Gastrocnemius medialis (tissue), 4 donors: Measurements from ENCODE around the gene LARP1B. TPM values are rescaled to one million over a fixed set of nuclear protein-coding genes. Genes with fewer than 3 reads are reported as not detected.
A peak's percentile ranks its signal among the peaks of the same experiment; 100 is the strongest.

Experiments
- ATAC-seq, 2 donors: fragments of 150-250 bp; one replicate each; pipeline ENCODE4 v1.9.1; 2016
- DNase-seq, 2 donors: peaks; one replicate each; pipeline ENCODE4 v3.0.0-alpha.2; 2019
- H3K27ac ChIP-seq, 4 donors: fragments of 200-600 bp; sonication (generic); 1 replicate in 1 of 4; 2 replicates in 3 of 4; pipeline ENCODE4 v1.5.1; 2016 to 2018; ENCODE audit warnings: mild to moderate bottlenecking in 2 of 4, moderate library complexity in 1 of 4
- H3K27me3 ChIP-seq, 3 donors: fragments of 200-600 bp; sonication (generic) in 2 of 3; 1 replicate in 1 of 3; 2 replicates in 2 of 3; pipeline versions ENCODE4 v1.5.1 to v1.6.0; 2016 to 2019; ENCODE audit warnings: mild to moderate bottlenecking in 1 of 3, moderate library complexity in 1 of 3
- H3K36me3 ChIP-seq, 2 donors: fragments of 200-600 bp; sonication (generic) in 1 of 2; one replicate each; pipeline ENCODE4 v1.5.1; 2017 to 2018
- H3K4me1 ChIP-seq, 2 donors: fragments of 200-600 bp; sonication (generic) in 1 of 2; one replicate each; pipeline ENCODE4 v1.5.1; 2016 to 2017; ENCODE audit warnings: mild to moderate bottlenecking in 2 of 2
- H3K4me3 ChIP-seq, 4 donors: fragments of 200-600 bp; sonication (generic) in 3 of 4; 1 replicate in 1 of 4; 2 replicates in 3 of 4; pipeline ENCODE4 v1.5.1; 2016 to 2019; ENCODE audit warnings: mild to moderate bottlenecking in 2 of 4
- H3K9me3 ChIP-seq, 3 donors: fragments of 200-600 bp; sonication (generic) in 2 of 3; 1 replicate in 1 of 3; 2 replicates in 2 of 3; pipeline ENCODE4 v1.5.1; 2016 to 2019
- CTCF ChIP-seq, 5 experiments: fragments of 450-650 bp in 3 of 5; fragments of 200-600 bp in 2 of 5; sonication (generic) in 2 of 5; IDR thresholded peaks in 4 of 5; conservative IDR thresholded peaks in 1 of 5; 1 replicate in 4 of 5; 2 replicates in 1 of 5; pipeline ENCODE4 v1.5.1; 2016 to 2019; ENCODE audit warnings: antibody characterized with exemption in 5 of 5, mild to moderate bottlenecking in 3 of 5, moderate library complexity in 3 of 5
- POLR2A ChIP-seq, 2 donors: fragments of 450-650 bp; IDR thresholded peaks; one replicate each; pipeline ENCODE4 v1.6.1; 2017; ENCODE audit warnings: antibody characterized with exemption in 2 of 2, mild to moderate bottlenecking in 2 of 2, moderate library complexity in 2 of 2
- in situ Hi-C, 4 donors: fragments of 200-750 bp; cut with MboI; loops; one replicate each; pipeline versions ENCODE4 v1.15.0 to v1.8.0; 2017; ENCODE audit warnings: low sequenced_read_pairs in 4 of 4
- intact Hi-C: fragments of 100-400 bp; cut with DNase I; formaldehyde crosslinking; loops from one replicate; pipeline ENCODE4 v1.15.1; 2023; ENCODE audit warnings: low total_unique reads
- total RNA-seq, 4 donors: library from RNA; depleted of rRNA; stranded (reverse); fragments of >200 nt; gene quantifications; one replicate each; pipeline versions ENCODE4 v1.1.0 to v1.2.3, GENCODE V29; 2016

LARP1B gene
- total RNA-seq: 10 to 100 TPM; 19.5 to 23.5 (median 22.8) TPM

GRCh38 chr4:128060699-128061565 lies at the start of gene LARP1B:
Gene LARP1B (plus strand): TSS chr4:128061312. CDS start chr4:128074952, 13,640 bp downstream.
- ATAC-seq: peak; percentile 88 to 91
- H3K9me3 ChIP-seq: no peaks in the 10 kb centered on the region
- H3K27me3 ChIP-seq: no peaks in the 10 kb centered on the region
- intact Hi-C loops: loop anchor here (2.0 to 5.0 kb wide), 5 partner anchors 96 to 1032 kb away; partner anchors contain the start of genes ABHD18, HSPA4L, MFSD8 and PGRMC2
- H3K27ac ChIP-seq: peak within 1 kb of the TSS; percentile 92 to 99 (median 94)
- H3K36me3 ChIP-seq: no peaks in the 10 kb centered on the region
- H3K4me3 ChIP-seq: peak within 1 kb of the TSS; percentile 55 to 95 (median 65)
- peak; percentile 94 for DNase-seq
- H3K4me1 ChIP-seq: peaks cover 10 to 12% of the 10 kb centered on the region in 2 donors
- in situ Hi-C loops: loop anchor here in 1 of 4 donors (10.0 kb wide), 1 partner anchor 96 kb away; the partner anchor contains the start of genes ABHD18 and MFSD8
- peak; percentile 92 to 94 for TF ChIP-seq POLR2A (IDR thresholded peaks at IDR 0.05)
- peak in 1 of 5 experiments; percentile 9 for TF ChIP-seq CTCF (IDR thresholded peaks at IDR 0.05 in 4 of 5, conservative IDR thresholded peaks at IDR 0.05 in 1 of 5)

GRCh38 chr4:128025319-128025718 lies 35.8 kb upstream of the LARP1B start:
- TF ChIP-seq POLR2A (IDR thresholded peaks at IDR 0.05): no peak
- TF ChIP-seq CTCF (IDR thresholded peaks at IDR 0.05 in 4 of 5, conservative IDR thresholded peaks at IDR 0.05 in 1 of 5): no peak
- no peaks in the 10 kb centered on the region for H3K27me3 ChIP-seq
- no peak overlapping the region for H3K27ac ChIP-seq
- no peak overlapping the region for H3K4me3 ChIP-seq
- no peaks in the 10 kb centered on the region for H3K4me1 ChIP-seq
- ATAC-seq (no peak), DNase-seq (no peak)
- H3K36me3 ChIP-seq: peaks cover 2 to 42% of the 10 kb centered on the region in 2 donors
- H3K9me3 ChIP-seq: peaks cover 0 to 4% (median 0%) of the 10 kb centered on the region in 3 donors
- intact Hi-C loops: no loop called here
- in situ Hi-C loops: no loop called here

- no peaks in the 10 kb centered on the region for H3K4me1 ChIP-seq
- no peak for ATAC-seq
- no peaks in the 10 kb centered on the region for H3K27me3 ChIP-seq
- no peak for DNase-seq
- peaks cover 0 to 3% (median 0%) of the 10 kb centered on the region in 3 donors for H3K9me3 ChIP-seq
- H3K27ac ChIP-seq: no peak overlapping the region
- H3K36me3 ChIP-seq: peaks cover 0 to 19% of the 10 kb centered on the region in 2 donors
- intact Hi-C loops: no loop called here
- H3K4me3 ChIP-seq: no peak overlapping the region
- in situ Hi-C loops: no loop called here
- TF ChIP-seq CTCF (IDR thresholded peaks at IDR 0.05 in 4 of 5, conservative IDR thresholded peaks at IDR 0.05 in 1 of 5) (no peak), POLR2A (IDR thresholded peaks at IDR 0.05) (no peak)
Measured at GRCh38 chr4:128029907-128030306, 31.2 kb upstream of the LARP1B start.

- intact Hi-C loops: no loop called here
Measured at GRCh38 chr4:128031756-128032384, 29.2 kb upstream of the LARP1B start.

More at GRCh38 chr4:128031756-128032384, 29.2 kb upstream of the LARP1B start:
- Histone ChIP-seq H3K4me3 (no peak overlapping the region), H3K27me3 (no peaks in the 10 kb centered on the region), H3K4me1 (no peaks in the 10 kb centered on the region), H3K36me3 (peaks cover 0 to 29% of the 10 kb centered on the region in 2 donors), H3K9me3 (no peaks in the 10 kb centered on the region), H3K27ac (no peak overlapping the region)
- in situ Hi-C loops: no loop called here
- ATAC-seq: no peak
- no peak for DNase-seq
- no peak for TF ChIP-seq CTCF (IDR thresholded peaks at IDR 0.05 in 4 of 5, conservative IDR thresholded peaks at IDR 0.05 in 1 of 5)
- no peak for TF ChIP-seq POLR2A (IDR thresholded peaks at IDR 0.05)
